Measurements from ENCODE around the gene CPNE5.

DNA sequence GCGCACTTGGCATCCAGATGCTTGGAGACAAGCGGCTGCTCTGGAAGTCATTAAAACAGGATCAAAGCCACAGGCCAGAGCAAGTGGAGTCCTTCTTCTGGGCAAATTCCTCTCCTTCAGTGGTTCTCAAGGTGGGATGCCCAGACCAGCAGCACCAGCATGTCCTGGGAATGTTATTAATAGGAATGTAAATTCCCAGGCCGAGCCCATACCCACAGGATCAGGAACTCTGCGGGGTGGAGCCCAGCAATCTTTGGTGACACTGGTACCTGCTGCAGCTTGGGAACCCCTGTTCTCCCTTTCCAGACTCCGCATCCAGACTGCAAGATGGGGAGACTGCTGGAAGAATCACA, 44.6 kb downstream of the CPNE5 start:
- TF ChIP-seq POLR2A (IDR thresholded peaks at IDR 0.05) (no peak), CTCF (IDR thresholded peaks at IDR 0.05) (no peak)

Data from thyroid gland (tissue), 4 donors.